ENCODE data around the gene DPH1.

Gene DPH1

GRCh38 chr17:2084036-2084765, 54.2 kb downstream of the DPH1 start:
- no peak for DNase-seq (ENCODE audit: low spot score)
- TF ChIP-seq CTCF (IDR thresholded peaks at IDR 0.05; ENCODE audit: borderline replicate concordance, control extremely low read depth, extremely low read depth, insufficient read depth, missing control alignments): no peak
- in situ Hi-C loops (cut with MboI; ENCODE audit: low sequenced_read_pairs, unreplicated experiment): no loop called here

GRCh38 chr17:2084766-2085647, 55.1 kb downstream of the DPH1 start:
- in situ Hi-C loops (cut with MboI; ENCODE audit: low sequenced_read_pairs, unreplicated experiment): no loop called here
- TF ChIP-seq CTCF (IDR thresholded peaks at IDR 0.05; ENCODE audit: borderline replicate concordance, control extremely low read depth, extremely low read depth, insufficient read depth, missing control alignments): no peak
- DNase-seq (ENCODE audit: low spot score): no peak

GRCh38 chr17:2085648-2085949, 55.6 kb downstream of the DPH1 start:
- in situ Hi-C loops (cut with MboI; ENCODE audit: low sequenced_read_pairs, unreplicated experiment): no loop called here
- no peak for TF ChIP-seq CTCF (IDR thresholded peaks at IDR 0.05; ENCODE audit: borderline replicate concordance, control extremely low read depth, extremely low read depth, insufficient read depth, missing control alignments)
- DNase-seq (ENCODE audit: low spot score): no peak

GRCh38 chr17:2086306-2086705, 56.4 kb downstream of the DPH1 start:
- DNase-seq (ENCODE audit: low spot score): no peak
- no peak for TF ChIP-seq CTCF (IDR thresholded peaks at IDR 0.05; ENCODE audit: borderline replicate concordance, control extremely low read depth, extremely low read depth, insufficient read depth, missing control alignments)
- in situ Hi-C loops (cut with MboI; ENCODE audit: low sequenced_read_pairs, unreplicated experiment): no loop called here

GRCh38 chr17:2087597-2088211, 57.8 kb downstream of the DPH1 start:
- in situ Hi-C loops (cut with MboI; ENCODE audit: low sequenced_read_pairs, unreplicated experiment): no loop called here
- DNase-seq (ENCODE audit: low spot score): peak; percentile 66
- TF ChIP-seq CTCF (IDR thresholded peaks at IDR 0.05; ENCODE audit: borderline replicate concordance, control extremely low read depth, extremely low read depth, insufficient read depth, missing control alignments): no peak

- TF ChIP-seq CTCF (IDR thresholded peaks at IDR 0.05; ENCODE audit: borderline replicate concordance, control extremely low read depth, extremely low read depth, insufficient read depth, missing control alignments): no peak
- in situ Hi-C loops (cut with MboI; ENCODE audit: low sequenced_read_pairs, unreplicated experiment): no loop called here
- no peak for DNase-seq (ENCODE audit: low spot score)
These were observed 59.1 kb downstream of the DPH1 start for GRCh38 chr17:2089021-2089422.

Data from GM13976 (cell line).